Activated naive CD8-positive, alpha-beta T cell treated with anti-CD3 and anti-CD28 coated beads, Interleukin-2, amount 50 U/mL, for 24 hours (primary cell): ENCODE results near the gene TMEM134.

Source experiments
- ATAC-seq: fragments of 150-1000 bp; cut with Tn5 transposase; one replicate; pipeline ENCODE4 v1.10.0; 2021
- DNase-seq: peaks from one replicate; pipeline ENCODE4 v3.0.0; 2021
- H3K27ac Mint-ChIP-seq: one replicate; pipeline ENCODE4 v1.8.0; 2021; ENCODE audit warnings: mild to moderate bottlenecking, mixed read lengths
- H3K27me3 Mint-ChIP-seq: one replicate; pipeline ENCODE4 v1.8.0; 2021; ENCODE audit warnings: mixed read lengths
- H3K36me3 Mint-ChIP-seq: one replicate; pipeline ENCODE4 v1.8.0; 2021; ENCODE audit warnings: low read depth, mixed read lengths
- H3K4me1 Mint-ChIP-seq: one replicate; pipeline ENCODE4 v1.8.0; 2021; ENCODE audit warnings: mixed read lengths
- H3K4me3 Mint-ChIP-seq: one replicate; pipeline ENCODE4 v1.8.0; 2021; ENCODE audit warnings: mild to moderate bottlenecking, moderate library complexity, mixed read lengths
- H3K9me3 Mint-ChIP-seq: one replicate; pipeline ENCODE4 v1.8.0; 2021; ENCODE audit warnings: mixed read lengths

TMEM134 gene

GRCh38 chr11:67421430-67422031 is 47.5 kb downstream of the TMEM134 start:
- DNase-seq: no peak
- Mint-ChIP-seq H3K4me1 (peaks cover 39% of the 10 kb centered on the region), H3K4me3 (peak overlapping the region; percentile 69), H3K27ac (peak overlapping the region; percentile 65), H3K27me3 (no peaks in the 10 kb centered on the region), H3K9me3 (no peaks in the 10 kb centered on the region), H3K36me3 (no peaks in the 10 kb centered on the region)
- ATAC-seq: no peak

- DNase-seq (peak; percentile 100), ATAC-seq (peak; percentile 85)
- Mint-ChIP-seq H3K27me3 (no peaks in the 10 kb centered on the region), H3K9me3 (no peaks in the 10 kb centered on the region), H3K27ac (peak overlapping the region; percentile 89), H3K4me1 (peaks cover 46% of the 10 kb centered on the region), H3K4me3 (peak overlapping the region; percentile 83), H3K36me3 (no peaks in the 10 kb centered on the region)
Observed at GRCh38 chr11:67420646-67421429, 48.2 kb downstream of the TMEM134 start.

DNA sequence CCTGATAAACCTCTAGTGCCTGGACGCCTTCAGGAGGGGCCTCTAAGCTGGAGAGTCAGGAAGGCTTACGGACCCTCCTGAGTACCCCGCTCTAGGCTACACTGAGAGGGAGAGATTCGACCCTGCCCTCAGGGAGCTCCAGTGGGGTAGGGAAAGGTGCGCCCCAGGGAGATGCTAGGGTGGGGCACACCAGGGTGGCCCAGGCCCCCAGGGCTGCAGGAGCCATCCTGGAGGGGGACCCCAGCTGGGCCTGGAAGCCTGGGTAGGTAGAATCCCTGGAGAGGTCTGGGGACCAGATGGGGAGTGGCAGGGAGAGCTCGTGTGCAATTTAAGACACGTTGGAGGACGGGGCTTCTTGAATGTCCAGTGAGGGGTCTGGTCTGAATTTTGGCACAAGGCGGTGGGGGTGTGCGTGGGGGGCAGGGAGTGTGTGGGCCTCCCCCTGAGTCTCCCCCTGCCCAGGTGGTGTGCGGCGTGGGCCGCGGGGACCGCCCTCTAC is 48.9 kb downstream of the TMEM134 start:
- Mint-ChIP-seq H3K9me3 (no peaks in the 10 kb centered on the region), H3K27me3 (no peaks in the 10 kb centered on the region), H3K36me3 (no peaks in the 10 kb centered on the region), H3K4me1 (peaks cover 46% of the 10 kb centered on the region), H3K27ac (peak overlapping the region; percentile 89), H3K4me3 (peak overlapping the region; percentile 83)
- DNase-seq (peak; percentile 16), ATAC-seq (no peak)

- H3K9me3 Mint-ChIP-seq: no peaks in the 10 kb centered on the region
- no peak for ATAC-seq
Observed at GRCh38 chr11:67419325-67420049, 49.6 kb downstream of the TMEM134 start.

GRCh38 chr11:67418476-67419281 is 50.4 kb downstream of the TMEM134 start:
- ATAC-seq (no peak), DNase-seq (peak; percentile 44)
- H3K4me3 Mint-ChIP-seq: peak overlapping the region; percentile 83
- H3K36me3 Mint-ChIP-seq: no peaks in the 10 kb centered on the region
- H3K27ac Mint-ChIP-seq: peak overlapping the region; percentile 89
- H3K27me3 Mint-ChIP-seq: no peaks in the 10 kb centered on the region
- peaks cover 53% of the 10 kb centered on the region for H3K4me1 Mint-ChIP-seq
- no peaks in the 10 kb centered on the region for H3K9me3 Mint-ChIP-seq

More at GRCh38 chr11:67419325-67420049, 49.6 kb downstream of the TMEM134 start:
- DNase-seq: peak; percentile 28
- H3K4me1 Mint-ChIP-seq: peaks cover 50% of the 10 kb centered on the region
- H3K4me3 Mint-ChIP-seq: peak overlapping the region; percentile 83
- H3K36me3 Mint-ChIP-seq: no peaks in the 10 kb centered on the region
- peak overlapping the region; percentile 89 for H3K27ac Mint-ChIP-seq
- no peaks in the 10 kb centered on the region for H3K27me3 Mint-ChIP-seq

DNA sequence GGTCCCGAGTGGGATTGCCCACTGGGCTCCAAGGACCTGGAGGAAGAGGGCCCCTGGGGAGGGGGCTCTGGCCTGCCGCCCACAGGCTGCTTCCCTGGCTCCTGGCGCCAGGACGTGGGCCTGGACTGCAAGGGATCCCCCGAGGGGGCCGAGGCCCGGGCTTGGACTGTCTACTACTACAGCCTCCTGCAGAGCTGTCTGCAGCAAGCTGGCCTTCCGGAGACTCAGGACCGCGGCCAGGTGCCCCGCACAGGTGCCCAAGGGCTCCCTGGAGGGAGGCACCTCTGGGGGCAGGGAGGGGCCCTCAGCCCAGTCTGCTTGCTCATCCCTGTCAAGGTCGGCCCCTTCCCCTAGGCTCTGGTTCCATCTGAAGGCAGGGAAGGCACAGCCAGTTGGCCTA is 51.6 kb downstream of the TMEM134 start:
- no peak overlapping the region for H3K27ac Mint-ChIP-seq
- peaks cover 64% of the 10 kb centered on the region for H3K4me1 Mint-ChIP-seq
- no peak for ATAC-seq

DNA sequence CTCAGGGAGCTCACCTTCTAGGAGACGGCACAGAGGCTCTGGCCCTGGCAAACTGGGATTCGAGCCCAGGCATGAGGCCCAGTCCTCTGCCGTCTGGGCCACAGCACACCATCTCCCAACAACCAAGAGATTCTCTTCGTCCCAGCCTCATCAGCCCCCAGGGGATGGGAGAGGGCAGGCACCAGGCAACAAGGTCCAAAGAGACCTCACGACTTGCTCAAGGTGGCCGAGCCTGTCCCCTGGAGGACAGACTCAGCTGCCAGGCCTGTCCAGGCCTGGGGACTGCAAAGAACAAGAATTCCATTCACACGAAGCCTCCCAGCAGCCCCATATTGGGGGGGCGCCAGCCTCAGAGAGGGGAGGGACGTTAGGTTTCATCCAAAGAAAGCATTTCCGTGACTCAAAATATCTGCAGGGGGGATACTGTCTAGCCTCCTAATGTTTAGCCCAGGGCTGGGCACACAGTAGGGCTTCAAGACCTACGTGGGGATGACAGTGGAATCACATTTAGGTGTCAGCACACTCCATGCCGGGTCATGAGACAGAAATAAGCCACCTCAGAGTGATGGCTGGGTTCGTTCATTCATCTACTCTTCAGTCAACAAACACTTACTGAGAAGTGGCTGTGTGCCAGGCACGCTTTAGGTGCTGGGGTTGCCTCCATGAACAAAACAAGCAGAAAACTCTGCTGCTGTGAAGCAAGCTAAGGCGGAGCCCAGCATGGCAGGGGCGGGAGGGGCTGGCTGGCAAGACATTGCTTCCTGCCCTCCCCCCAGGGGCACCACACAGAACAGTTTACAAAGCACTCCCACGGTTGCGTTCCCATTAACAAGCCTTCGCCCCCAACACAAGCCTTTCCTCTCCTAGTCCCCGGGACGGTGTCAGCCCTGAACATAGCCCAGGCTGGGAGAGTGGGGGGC is 52.4 kb downstream of the TMEM134 start:
- Mint-ChIP-seq H3K36me3 (no peaks in the 10 kb centered on the region), H3K4me3 (peak overlapping the region; percentile 67), H3K4me1 (peaks cover 72% of the 10 kb centered on the region), H3K27ac (peak overlapping the region; percentile 83), H3K9me3 (no peaks in the 10 kb centered on the region), H3K27me3 (no peaks in the 10 kb centered on the region)
- no peak for ATAC-seq
- DNase-seq: peak; percentile 61

More for the DNA sequence above, 51.6 kb downstream of the TMEM134 start:
- H3K4me3 Mint-ChIP-seq: peak overlapping the region; percentile 83
- H3K27me3 Mint-ChIP-seq: no peaks in the 10 kb centered on the region
- DNase-seq: no peak
- no peaks in the 10 kb centered on the region for H3K36me3 Mint-ChIP-seq
- H3K9me3 Mint-ChIP-seq: no peaks in the 10 kb centered on the region

- Mint-ChIP-seq H3K27me3 (no peaks in the 10 kb centered on the region), H3K9me3 (no peaks in the 10 kb centered on the region), H3K4me3 (peak within 1 kb of the TSS; percentile 69), H3K36me3 (no peaks in the 10 kb centered on the region), H3K27ac (peak within 1 kb of the TSS; percentile 83), H3K4me1 (peaks cover 77% of the 10 kb centered on the region)
- DNase-seq (peak; percentile 26), ATAC-seq (no peak)
Observed at GRCh38 chr11:67415501-67416304, 53.3 kb downstream of the TMEM134 start, which contains the start of gene CARNS1. Gene CARNS1, plus strand, starts transcription at chr11:67415678. Its CDS starts 522 bp downstream, at chr11:67416200.

DNA sequence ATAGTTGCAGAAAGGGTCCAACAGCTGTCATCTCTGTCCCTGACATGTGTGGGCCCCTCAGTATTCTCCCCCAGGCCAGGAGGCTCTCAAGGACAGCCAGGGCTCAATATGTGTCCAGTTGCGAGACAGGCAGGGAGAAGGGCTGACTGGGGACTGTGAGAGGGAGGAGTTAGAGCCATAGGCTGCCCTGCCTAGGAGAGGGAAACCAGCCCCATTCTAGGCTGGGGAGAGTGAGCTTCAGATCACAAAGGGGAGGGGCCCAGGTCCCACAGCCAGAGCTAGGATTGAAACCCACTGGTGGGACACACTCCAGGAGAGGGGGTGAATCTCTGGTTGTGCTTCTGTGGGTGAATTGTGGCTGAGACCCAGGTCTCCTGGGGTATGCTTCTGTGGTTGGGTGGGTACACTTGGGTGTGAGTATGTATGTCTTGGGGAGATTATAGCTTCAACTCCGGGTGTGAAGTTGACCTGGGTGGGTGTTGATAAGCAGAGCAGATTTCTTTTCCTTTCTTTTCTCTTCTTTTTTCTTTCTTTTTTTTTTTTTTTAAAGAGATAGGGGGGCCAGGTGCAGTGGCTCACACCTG is 55.7 kb downstream of the TMEM134 start:
- DNase-seq (peak; percentile 16), ATAC-seq (no peak)
- Mint-ChIP-seq H3K4me3 (no peak overlapping the region), H3K9me3 (no peaks in the 10 kb centered on the region), H3K4me1 (peaks cover 79% of the 10 kb centered on the region), H3K36me3 (peaks cover 6% of the 10 kb centered on the region), H3K27ac (peak overlapping the region; percentile 15), H3K27me3 (no peaks in the 10 kb centered on the region)

DNA sequence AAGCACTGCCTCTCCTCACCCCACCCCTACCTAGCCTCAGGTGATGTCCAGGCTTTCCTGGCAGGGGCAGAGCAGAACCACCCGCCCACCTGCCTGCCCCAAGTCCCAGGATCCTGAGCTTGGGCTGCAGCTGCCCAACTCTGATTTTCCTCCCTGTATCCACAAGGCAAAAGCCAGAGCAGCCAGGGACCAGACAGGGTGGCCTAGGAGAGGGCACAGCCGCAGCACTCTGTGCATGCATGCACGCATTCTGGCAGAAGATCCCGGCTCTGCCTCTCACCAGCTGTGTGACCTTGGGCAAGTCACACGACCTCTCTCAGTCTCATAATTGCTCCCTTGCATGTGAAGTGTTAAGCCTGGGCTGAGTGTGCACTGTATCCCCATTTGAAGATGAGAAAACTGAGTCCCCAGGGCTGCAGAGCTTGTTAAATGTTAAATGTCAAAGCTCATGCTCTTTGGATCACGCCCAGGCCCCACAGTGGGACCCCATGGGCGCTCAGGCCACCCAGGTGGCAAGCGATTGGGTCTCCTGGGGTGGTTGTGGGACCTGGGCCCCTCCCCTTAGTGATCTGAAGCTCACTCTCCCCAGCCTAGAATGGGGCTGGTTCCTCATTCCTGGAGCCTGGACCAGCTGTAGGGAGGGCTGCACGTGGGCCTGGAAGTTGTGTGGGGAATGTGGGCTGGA is 56.4 kb downstream of the TMEM134 start:
- Mint-ChIP-seq H3K9me3 (no peaks in the 10 kb centered on the region), H3K36me3 (peaks cover 9% of the 10 kb centered on the region), H3K4me1 (peaks cover 79% of the 10 kb centered on the region), H3K27me3 (no peaks in the 10 kb centered on the region), H3K27ac (peak overlapping the region; percentile 54), H3K4me3 (no peak overlapping the region)
- ATAC-seq (no peak), DNase-seq (no peak)

GRCh38 chr11:67411785-67412152 is 57.3 kb downstream of the TMEM134 start:
- peaks cover 16% of the 10 kb centered on the region for H3K36me3 Mint-ChIP-seq
- H3K4me3 Mint-ChIP-seq: no peak overlapping the region
- ATAC-seq: peak; percentile 2
- H3K9me3 Mint-ChIP-seq: no peaks in the 10 kb centered on the region
- DNase-seq: peak; percentile 21
- peak overlapping the region; percentile 54 for H3K27ac Mint-ChIP-seq
- H3K4me1 Mint-ChIP-seq: peaks cover 80% of the 10 kb centered on the region
- H3K27me3 Mint-ChIP-seq: no peaks in the 10 kb centered on the region
